Adrenal gland (tissue), 12 donors: ENCODE results near the gene TRPM4. TPM values are rescaled to one million over a fixed set of nuclear protein-coding genes. Genes with fewer than 3 reads are reported as not detected.

Experiments used
- DNase-seq, 7 donors: peaks; one replicate each; pipeline ENCODE4 v3.0.0-alpha.2; 2019 to 2020
- H3K27ac ChIP-seq, 5 donors: fragments of 200-600 bp; sonication (generic) in 4 of 5; 1 replicate in 3 of 5; 2 replicates in 2 of 5; pipeline versions ENCODE4 v1.5.1 to v1.8.0; 2016 to 2020; ENCODE audit warnings: mild to moderate bottlenecking in 1 of 5
- H3K27me3 ChIP-seq: fragments of 200-600 bp; 2 replicates; pipeline ENCODE4 v1.8.0; 2021
- H3K36me3 ChIP-seq, 2 donors: fragments of 200-600 bp; replicated peaks in 1 of 2; 1 replicate in 1 of 2; 2 replicates in 1 of 2; pipeline versions ENCODE4 v1.5.1 to v1.8.0; 2018 to 2022
- H3K4me1 ChIP-seq, 2 donors: fragments of 200-600 bp; replicated peaks in 1 of 2; 1 replicate in 1 of 2; 2 replicates in 1 of 2; pipeline versions ENCODE4 v1.5.1 to v1.8.0; 2018 to 2021
- H3K4me3 ChIP-seq, 4 donors: fragments of 200-600 bp; sonication (generic) in 3 of 4; one replicate each; pipeline ENCODE4 v1.5.1; 2016 to 2018
- H3K9me3 ChIP-seq, 3 donors: fragments of 200-600 bp; sonication (generic) in 1 of 3; replicated peaks in 1 of 3; 1 replicate in 2 of 3; 2 replicates in 1 of 3; pipeline versions ENCODE4 v1.5.1 to v1.8.0; 2016 to 2021
- CTCF ChIP-seq, 6 experiments: fragments of 450-650 bp in 4 of 6; fragments of 200-600 bp in 2 of 6; sonication (generic) in 1 of 6; IDR thresholded peaks; 1 replicate in 5 of 6; 2 replicates in 1 of 6; pipeline versions ENCODE4 v1.5.1 to v1.8.0; 2016 to 2021; ENCODE audit warnings: antibody characterized with exemption in 6 of 6, mild to moderate bottlenecking in 2 of 6, moderate library complexity in 1 of 6
- POLR2A ChIP-seq, 2 donors: fragments of 450-650 bp; IDR thresholded peaks; one replicate each; pipeline ENCODE4 v1.6.1; 2017; ENCODE audit warnings: antibody characterized with exemption in 2 of 2, mild to moderate bottlenecking in 2 of 2, moderate library complexity in 1 of 2
- WGBS, 4 donors: extraction: QIAGEN DNeasy Blood & Tissue Kit in 2 of 4; methylation state at CpG; one replicate each; pipeline versions ENCODE4 v1.1.5 to v1.1.7; 2013 to 2017; 5-methylcytosine and 5-hydroxymethylcytosine counted together
- intact Hi-C, 2 donors: fragments of 100-400 bp; cut with DNase I; formaldehyde crosslinking; loops; one replicate each; pipeline versions ENCODE4 v1.14.1 to v1.15.0; 2022 to 2023
- polyA plus RNA-seq, 3 donors: library from polyadenylated mRNA; stranded (reverse); fragments of 200-250 nt in 2 of 3; fragments of 350-450 nt in 1 of 3; fragmentation: Illumina TruSeq in 1 of 3; extraction: RNeasy Lipid Tissue Mini Kit (QIAGEN cat#74804) in 1 of 3; gene quantifications; one replicate each; pipeline ENCODE4 v1.2.3, GENCODE V29; 2013 to 2014
- total RNA-seq, 9 donors: library from RNA; depleted of rRNA in 4 of 9; stranded (reverse); fragments of >200 nt in 4 of 9; fragments of 120-200 nt in 1 of 9; fragmentation: NEBNext Ultra II Directional in 1 of 9; extraction: Animal tissue kit (Norgen Biotek cat#: 25700) in 1 of 9; gene quantifications; one replicate each; pipeline versions ENCODE4 v1.1.0 to v1.2.4, GENCODE V29; 2013 to 2023
- donor health status: healthy with polysubstance abuse.
- donor health status: Bipolar disorder and iron deficiency.
- donor health status: DM: yes; HTN: yes; CAD: no.
- donor health status: DM: no; HTN: no; CAD: no.
- donor health status: DM: no; HTN: no; CAD: no.
- donor health status: DM: yes; HTN: yes; CAD: no.

The TRPM4 gene
- total and polyA plus RNA-seq, 12 donors: 4.2 to 56.3 (median 15.7) TPM

GRCh38 chr19:49193822-49194394 is 36.3 kb downstream of the TRPM4 start:
- TF ChIP-seq POLR2A (IDR thresholded peaks at IDR 0.05): no peak
- no peak for TF ChIP-seq CTCF (IDR thresholded peaks at IDR 0.05)
- Histone ChIP-seq H3K9me3 (no peaks in the 10 kb centered on the region), H3K27me3 (no peaks in the 10 kb centered on the region), H3K4me1 (no peaks in the 10 kb centered on the region), H3K4me3 (no peak overlapping the region), H3K36me3 (peaks cover 0 to 2% of the 10 kb centered on the region in 2 donors), H3K27ac (no peak overlapping the region)
- WGBS, 4 donors: 92 to 97% (median 95%) methylated on average over 6 of the region's 6 CpGs
- intact Hi-C loops: no loop called here
- DNase-seq: no peak

- Histone ChIP-seq H3K4me3 (no peak overlapping the region), H3K9me3 (no peaks in the 10 kb centered on the region), H3K27ac (no peak overlapping the region), H3K4me1 (no peaks in the 10 kb centered on the region), H3K27me3 (no peaks in the 10 kb centered on the region), H3K36me3 (no peaks in the 10 kb centered on the region)
- intact Hi-C loops: no loop called here
- 86 to 95% (median 91%) methylated on average over 4 of the region's 4 CpGs for WGBS, 4 donors
- DNase-seq: no peak
- TF ChIP-seq CTCF (IDR thresholded peaks at IDR 0.05) (no peak), POLR2A (IDR thresholded peaks at IDR 0.05) (no peak)
These were observed 36.8 kb downstream of the TRPM4 start for GRCh38 chr19:49194408-49194807.

- TF ChIP-seq POLR2A (IDR thresholded peaks at IDR 0.05): no peak
- TF ChIP-seq CTCF (IDR thresholded peaks at IDR 0.05): no peak
- DNase-seq: no peak
- H3K4me3 ChIP-seq: no peak overlapping the region
- no peak overlapping the region for H3K27ac ChIP-seq
- WGBS, 4 donors: 70 to 80% (median 78%) methylated on average over 14 to 40 of the region's 40 CpGs
- H3K4me1 ChIP-seq: no peaks in the 10 kb centered on the region
- no peaks in the 10 kb centered on the region for H3K27me3 ChIP-seq
- intact Hi-C loops: loop anchor here (5.0 kb wide), 2 partner anchors 34 to 44 kb away; no protein-coding TSS in a partner anchor
- no peaks in the 10 kb centered on the region for H3K9me3 ChIP-seq
- H3K36me3 ChIP-seq: peaks cover 0 to under 1% of the 10 kb centered on the region in 2 donors
These were observed 39.1 kb downstream of the TRPM4 start for GRCh38 chr19:49196527-49197240.

GRCh38 chr19:49200238-49200862 is 42.8 kb downstream of the TRPM4 start:
- H3K9me3 ChIP-seq: no peaks in the 10 kb centered on the region
- H3K4me1 ChIP-seq: no peaks in the 10 kb centered on the region
- H3K27me3 ChIP-seq: no peaks in the 10 kb centered on the region
- H3K4me3 ChIP-seq: no peak overlapping the region
- whole genome bisulfite sequencing, 4 donors: 85 to 91% (median 88%) methylated on average over 20 to 29 of the region's 29 CpGs
- DNase-seq: no peak
- H3K36me3 ChIP-seq: peaks cover 0 to 12% of the 10 kb centered on the region in 2 donors
- H3K27ac ChIP-seq: no peak overlapping the region
- TF ChIP-seq CTCF (IDR thresholded peaks at IDR 0.05): no peak
- no peak for TF ChIP-seq POLR2A (IDR thresholded peaks at IDR 0.05)
- intact Hi-C loops: no loop called here
